HG02840 (cell line): Measurements from ENCODE around the gene PCMTD2.
A peak's percentile ranks its signal among the peaks of the same experiment; 100 is the strongest.

Experiments
- ATAC-seq: cut with Tn5 transposase; IDR thresholded peaks from one replicate; pipeline ENCODE4 v1.9.1; 2021; ENCODE audit warnings: mild to moderate bottlenecking, moderate library complexity, moderate number of reproducible peaks; ENCODE audit not compliant: unreplicated experiment, low FRiP score

PCMTD2 gene

DNA sequence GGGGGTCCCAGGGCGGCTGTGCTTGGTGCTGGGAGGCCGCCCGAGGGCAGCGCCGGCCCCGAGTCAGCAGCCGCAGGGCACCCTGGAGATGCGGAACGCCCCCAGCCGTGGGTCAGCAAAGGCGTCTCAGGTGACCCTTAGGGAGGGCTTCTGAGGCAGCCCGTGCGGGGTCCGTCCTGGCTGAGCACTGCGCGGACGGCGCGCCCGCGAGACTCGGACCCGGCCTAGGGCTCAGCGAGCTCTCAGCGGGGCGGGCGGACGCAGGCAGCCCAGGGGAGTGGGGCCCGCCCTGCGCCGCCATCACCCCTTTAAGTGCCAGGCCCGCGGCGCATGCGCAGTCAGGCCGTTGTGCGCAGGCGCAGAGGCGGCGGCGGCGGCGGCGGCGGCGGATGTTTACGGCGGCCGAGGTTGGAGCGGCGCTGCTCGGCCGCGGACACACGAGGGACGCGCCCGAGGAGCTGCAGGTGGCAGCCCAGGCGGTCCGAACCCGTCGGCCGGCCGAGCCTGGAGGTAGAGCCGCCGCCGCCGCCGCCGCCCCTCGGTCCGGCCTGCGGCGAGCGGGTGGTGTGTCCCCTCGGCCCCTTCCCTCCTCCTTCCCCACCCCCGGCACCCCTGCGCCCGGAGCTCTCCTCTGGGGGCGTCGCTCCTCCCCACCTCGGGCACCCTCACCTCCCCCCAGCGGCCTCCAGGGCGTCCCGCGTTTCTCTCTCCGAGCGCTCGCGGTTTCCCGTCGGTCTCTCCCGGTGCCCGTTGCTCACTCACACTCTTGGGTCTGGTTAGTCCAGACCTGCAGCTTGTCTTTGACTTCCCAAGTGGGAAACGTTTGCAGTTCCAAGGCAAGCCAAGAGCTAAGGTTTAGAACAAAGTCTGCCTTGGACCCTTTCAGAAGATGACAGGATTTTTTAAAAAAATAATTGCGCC, at the start of gene PCMTD2:
Gene PCMTD2 (plus strand): TSS at position 388 of the 921 bp plus-strand sequence. CDS start 4,218 bp downstream, outside the sequence.
- peak; percentile 77 for ATAC-seq

DNA sequence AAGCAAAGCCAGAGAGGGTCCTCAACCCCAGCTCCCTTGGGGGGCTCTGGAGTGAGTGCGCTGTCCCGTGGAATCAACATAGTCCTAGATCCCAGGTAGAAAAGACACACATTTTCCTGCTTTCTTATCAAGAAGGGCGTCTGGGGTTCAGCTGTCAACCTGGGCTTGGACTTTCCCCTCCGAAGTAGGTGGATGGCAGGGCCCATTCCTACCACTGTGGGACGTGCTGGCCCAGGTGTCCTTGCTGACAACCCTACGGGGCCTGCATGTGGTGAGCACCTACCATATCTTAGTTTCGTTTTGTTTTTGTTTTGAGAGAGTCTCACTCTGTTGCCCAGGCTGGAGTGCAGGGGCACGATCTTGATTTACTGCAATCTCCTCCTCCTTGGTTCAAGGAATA, 48.9 kb upstream of the PCMTD2 start:
- no peak for ATAC-seq

DNA sequence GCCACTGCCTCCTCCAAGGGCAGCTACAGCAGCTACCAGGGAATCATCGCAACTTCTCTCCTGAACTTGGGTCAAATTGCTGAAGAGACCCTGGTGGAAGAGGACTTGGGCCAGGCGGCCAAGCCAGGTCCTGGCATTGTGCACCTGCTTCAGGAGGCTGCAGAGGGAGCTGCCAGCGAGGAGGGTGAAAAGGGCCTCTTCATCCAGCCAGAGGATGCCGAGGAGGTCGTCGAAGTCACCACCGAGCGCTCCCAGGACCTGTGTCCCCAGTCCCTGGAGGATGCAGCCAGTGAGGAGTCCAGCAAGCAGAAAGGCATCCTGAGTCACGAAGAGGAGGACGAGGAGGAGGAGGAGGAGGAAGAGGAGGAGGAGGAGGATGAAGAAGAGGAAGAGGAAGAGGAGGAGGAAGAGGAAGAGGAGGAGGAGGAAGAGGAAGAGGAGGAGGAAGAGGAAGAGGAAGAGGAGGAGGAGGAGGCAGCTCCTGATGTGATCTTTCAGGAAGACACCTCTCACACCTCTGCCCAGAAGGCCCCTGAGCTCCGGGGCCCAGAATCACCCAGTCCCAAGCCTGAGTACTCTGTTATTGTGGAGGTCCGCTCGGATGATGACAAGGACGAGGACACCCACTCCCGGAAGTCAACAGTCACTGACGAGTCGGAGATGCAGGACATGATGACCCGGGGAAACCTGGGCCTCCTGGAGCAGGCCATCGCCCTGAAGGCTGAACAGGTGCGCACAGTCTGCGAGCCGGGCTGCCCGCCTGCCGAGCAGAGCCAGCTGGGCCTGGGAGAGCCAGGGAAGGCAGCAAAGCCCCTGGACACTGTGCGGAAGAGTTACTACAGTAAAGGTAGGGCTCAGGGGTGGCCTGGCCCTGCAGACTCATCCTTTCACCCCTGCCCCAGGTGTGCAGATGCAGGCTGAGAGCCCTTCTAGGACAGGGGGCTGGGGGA, 47.6 kb upstream of the PCMTD2 start:
- ATAC-seq: no peak

DNA sequence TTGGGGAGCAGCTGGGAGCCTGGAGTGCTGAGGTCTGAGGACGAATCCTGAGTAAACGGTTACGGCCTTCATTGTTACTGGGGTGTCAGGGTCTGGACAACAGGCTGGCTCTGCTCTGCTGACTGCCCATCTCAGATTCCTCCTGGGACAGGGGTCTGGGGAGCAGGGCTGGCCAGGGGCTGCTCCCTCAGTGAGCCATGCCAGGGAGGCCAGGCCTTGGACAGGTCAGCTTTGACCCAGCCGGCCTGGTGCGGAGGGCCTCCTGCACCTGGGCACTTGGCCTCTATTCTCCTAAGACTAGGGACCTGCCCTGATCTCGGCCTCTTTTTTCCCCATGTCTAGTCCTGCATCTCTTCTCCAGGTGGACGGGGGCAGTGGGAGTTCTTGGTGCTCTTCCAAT, 46.4 kb upstream of the PCMTD2 start:
- no peak for ATAC-seq

DNA sequence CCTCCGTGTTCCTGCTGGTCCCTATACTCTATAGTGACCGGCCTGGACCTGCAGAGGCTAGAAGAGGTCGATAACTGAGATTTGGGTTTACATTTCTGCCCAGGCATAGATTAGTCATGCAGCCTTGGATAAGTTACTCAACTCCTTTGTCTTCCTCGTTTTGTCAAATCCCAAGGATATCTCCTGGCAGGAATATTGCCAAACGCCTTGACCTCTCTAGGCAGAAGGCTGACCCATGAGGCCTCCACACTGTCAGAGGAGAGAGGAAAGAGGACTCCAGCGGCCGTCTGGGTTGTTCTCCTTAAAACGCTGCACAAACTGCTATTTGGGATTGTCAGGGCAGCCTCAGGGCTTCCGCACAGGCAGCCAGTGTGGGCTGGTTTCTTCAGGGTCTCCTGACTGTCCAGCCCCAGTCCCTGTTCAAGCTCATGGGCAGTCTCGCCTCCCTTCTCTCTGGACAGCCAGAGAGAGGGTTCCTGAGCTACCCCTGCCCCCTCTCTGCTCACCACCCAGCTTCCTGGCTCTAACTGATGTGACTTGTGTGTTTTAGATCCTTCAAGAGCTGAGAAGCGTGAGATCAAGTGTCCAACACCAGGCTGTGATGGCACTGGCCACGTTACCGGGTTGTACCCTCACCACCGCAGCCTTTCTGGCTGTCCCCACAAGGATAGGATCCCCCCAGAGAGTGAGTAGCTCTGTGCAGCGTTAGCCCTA, 44.7 kb upstream of the PCMTD2 start:
- ATAC-seq: no peak

DNA sequence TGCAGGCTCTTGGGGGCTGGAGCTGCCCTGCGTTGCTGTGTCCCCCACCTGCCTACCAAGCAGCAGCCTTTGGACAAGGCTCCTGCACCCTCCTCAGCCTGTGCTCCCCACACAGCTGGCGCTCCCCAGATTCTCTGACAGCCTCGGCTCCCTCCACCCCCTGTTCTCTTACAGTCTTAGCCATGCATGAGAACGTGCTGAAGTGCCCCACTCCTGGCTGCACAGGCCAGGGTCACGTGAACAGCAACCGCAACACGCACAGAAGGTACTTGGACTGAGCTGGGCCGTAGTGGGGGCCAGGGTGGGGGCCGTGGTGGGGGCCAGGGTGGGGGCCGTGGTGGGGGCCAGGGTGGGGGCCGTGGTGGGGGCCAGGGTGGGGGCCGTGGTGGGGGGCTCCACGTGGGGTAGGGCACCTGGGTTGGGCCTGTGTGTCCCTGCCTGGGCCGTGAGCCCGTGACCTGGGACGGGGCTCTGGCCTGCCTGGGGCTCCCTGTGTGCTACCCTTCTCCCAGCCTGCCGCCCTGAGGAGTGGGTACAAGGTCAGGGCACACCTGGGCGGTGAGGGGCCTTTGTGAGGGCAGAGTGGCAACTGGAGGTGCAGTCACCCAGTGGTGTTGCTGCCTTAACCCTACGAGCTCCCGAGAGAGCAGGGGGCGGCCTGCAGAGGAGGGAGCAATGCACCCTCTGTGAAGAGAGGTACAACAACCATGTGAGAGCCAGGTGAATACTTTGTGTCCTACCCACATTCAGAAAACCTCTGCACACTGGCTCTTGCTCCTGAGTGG, 43.5 kb upstream of the PCMTD2 start:
- ATAC-seq: no peak

DNA sequence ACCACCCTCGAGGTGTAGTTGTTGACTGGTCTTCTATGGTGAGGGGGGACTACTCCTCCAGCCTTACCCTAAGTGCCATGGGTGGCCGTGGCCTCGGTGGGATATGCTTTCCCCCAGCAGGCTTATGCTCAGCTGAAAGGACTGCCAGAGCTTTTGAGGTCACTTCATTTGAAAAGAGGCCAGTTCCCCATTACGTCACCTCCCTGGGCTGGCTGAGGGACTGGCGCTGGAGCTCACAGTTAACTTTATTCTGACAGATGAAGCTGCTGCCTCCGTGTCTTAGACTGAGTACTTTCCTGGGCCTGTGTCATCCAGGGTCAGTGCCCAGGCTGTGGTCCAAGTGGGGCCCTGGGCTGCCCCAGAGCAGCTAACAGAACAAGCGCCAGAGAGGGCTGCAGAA, 42.8 kb upstream of the PCMTD2 start:
- no peak for ATAC-seq

DNA sequence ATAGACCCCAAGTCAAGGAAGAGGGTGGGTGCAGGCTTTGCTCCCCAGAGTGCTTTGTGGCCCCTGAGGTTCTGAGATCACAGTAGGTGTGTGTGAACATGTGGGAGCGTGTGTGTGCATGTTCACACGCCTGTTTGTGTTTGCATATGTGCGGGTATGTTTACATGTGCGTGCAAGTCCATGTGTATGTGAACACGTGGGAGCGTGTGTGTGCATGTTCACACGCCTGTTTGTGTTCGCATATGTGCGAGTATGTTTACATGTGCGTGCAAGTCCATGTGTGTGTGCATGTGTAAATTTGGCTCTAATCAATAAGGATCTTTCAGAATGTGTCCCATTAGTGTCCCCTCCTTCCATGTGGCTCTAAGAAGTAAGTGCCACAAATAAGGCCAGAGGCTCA, 41.4 kb upstream of the PCMTD2 start:
- no peak for ATAC-seq

DNA sequence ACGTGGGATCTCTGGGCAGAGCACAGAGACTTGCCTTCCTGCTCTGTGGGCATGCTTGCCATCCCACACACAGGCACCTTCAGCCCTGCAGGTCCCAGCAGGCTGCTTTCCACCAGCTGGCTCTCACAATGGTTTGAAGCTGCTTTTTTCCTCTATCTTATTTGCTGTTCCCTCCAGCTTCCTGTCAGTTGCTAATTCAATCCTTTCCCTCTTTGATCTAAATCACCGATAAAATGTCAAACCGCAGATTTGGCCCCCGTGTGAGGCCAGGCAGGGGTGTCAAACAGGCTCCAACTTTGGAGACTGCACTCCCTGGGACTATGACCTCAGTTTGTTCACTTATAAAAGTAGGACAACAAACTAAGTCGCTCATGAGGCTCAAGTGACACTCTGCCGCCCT, 40.6 kb upstream of the PCMTD2 start:
- no peak for ATAC-seq

DNA sequence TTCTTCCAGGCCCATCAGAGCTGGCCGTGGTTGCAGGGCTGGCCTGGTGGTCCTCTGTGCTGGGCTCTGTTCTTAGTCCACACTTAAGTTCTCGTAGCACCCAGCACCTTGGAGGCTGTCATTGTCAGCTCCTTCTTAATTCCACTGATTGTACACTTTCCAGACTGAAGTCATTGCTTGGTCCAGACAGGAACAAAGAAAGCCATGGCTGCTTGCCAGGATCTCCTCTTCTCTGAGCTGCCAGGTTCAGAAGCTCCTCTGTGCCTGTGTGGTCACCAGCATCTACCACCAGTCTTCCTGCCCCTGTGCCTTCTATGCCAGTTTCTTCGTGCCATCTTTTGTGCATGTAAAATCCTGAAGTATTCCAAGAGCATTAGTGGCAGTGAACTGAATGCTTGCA, 39.5 kb upstream of the PCMTD2 start:
- ATAC-seq: no peak

DNA sequence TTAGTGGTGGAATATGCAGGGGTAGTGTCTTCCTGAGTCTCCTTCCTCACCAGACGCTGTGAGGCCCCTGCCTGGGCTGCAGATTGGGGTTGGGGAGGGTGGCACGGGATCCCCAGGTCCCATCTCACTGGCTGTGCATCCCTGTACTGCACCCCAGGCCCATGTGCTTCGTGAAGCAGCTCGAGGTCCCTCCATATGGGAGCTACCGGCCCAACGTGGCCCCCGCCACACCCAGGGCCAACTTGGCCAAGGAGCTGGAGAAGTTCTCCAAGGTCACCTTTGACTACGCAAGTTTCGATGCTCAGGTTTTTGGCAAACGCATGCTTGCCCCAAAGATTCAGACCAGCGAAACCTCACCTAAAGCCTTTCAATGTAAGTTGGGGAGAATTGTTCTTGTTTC, 38.6 kb upstream of the PCMTD2 start:
- no peak for ATAC-seq

DNA sequence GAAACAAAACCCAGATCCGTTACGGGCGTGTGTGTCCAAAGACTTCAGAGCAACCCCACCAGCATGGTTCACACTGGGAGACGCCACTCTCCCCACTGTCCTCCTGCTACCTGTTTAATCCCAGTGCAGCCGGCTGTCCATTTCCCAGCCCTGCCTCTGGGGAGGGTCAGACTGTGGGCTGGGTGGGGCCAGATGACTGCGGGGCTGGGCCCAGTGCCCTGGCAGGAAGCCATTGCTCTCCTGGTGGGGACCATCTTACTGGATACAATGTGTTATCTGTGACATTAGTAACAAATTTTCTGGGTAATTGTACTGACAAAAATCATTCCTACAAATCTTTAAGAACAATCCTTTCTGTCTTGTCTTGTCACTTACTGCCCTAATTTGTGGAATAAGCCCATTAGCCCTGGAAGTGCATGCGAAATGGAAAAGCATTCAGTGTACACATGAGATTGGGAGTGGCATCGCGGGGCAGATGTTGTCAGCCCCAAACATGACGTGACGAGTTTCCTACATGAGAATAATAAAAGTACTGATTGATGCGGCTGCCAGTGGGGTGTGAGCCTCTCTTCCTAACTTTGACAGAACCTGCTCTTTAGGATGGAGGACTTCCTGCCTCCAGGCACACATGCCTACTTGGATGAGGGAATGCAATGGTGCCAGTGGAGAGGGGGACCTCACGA, 37.9 kb upstream of the PCMTD2 start:
- ATAC-seq: no peak

DNA sequence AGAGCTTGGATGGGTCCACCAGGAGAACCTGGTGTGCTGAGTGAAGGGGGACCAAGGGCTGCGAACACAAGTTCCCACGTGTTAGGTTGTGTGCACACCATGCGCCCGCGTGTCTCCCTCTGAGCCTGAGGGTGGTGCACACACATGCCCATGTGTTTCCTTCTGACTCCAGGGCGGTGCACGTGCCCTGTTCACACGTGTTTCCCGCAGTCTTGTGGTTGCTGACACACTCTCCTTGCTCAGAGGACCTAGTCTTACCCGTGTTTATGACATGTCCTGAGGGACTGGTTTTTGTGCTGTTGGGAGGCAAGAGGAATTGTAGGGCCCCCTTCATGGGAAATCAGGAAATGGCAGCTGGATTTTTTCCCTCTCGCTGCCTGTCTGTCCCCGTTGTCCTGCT, 36.3 kb upstream of the PCMTD2 start:
- ATAC-seq: no peak

DNA sequence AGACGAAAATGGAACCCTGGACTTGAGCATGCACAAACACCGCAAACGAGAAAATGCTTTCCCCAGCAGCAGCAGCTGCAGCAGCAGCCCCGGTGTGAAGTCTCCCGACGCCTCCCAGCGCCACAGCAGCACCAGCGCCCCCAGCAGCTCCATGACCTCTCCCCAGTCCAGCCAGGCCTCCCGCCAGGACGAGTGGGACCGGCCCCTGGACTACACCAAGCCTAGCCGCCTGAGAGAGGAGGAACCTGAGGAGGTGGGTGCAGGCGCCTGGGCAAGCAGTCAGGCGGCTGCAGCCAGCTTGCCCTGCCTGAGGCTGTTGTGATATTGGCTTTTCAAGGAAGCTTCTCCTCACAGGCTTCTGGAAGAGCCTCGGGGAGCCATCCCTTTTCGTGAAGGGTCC, 35.8 kb upstream of the PCMTD2 start:
- ATAC-seq: no peak

DNA sequence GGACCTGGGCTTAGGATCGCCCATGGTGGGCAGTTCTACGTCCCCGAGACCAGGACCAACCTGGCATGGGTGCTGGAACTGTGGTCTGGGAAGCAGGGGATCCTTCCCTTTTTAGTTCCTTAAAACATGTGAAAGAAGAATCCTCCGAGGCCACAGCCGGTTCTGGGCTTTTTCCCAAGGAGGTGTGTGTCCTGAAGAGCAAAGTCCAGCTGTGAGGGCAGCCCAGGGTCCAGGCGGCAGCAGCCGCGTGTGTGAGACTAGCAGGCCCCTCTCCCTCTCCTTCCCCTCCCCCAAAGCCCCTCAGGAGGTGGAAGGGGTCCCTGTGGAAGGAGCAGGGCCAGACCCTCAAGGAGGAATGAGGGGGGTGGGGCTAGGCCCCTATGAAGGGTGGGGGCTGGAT, 35.1 kb upstream of the PCMTD2 start:
- ATAC-seq: no peak

DNA sequence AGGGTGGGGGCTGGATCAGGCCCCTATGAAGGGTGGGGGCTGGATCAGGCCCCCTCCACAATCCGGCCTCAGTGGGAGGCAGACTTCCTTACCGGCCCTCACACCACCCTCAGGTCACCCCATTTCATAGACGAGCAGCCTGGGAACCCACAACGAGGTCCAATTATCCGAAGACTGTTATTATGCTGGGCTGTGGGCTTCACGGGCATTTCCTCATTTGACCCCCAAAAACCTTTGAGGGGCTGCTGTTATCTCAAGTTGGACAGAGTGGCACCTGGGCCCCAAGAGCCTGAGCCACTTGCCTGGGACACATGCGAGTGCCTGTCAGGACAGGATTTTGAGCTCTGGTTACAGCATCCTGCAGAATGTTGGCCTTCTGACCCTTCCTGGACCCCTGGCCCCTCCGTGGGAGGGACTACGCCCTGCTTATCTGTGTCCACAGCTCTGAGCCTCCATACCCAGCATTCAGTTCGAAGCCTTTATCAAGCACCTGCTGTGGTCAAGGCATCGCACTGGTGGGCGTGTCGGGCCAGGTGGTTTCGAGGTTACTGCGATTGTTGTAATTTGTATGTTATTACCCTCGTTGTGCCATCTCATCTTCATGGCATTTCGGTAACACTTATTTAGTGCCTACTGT, 34.5 kb upstream of the PCMTD2 start:
- ATAC-seq: no peak

DNA sequence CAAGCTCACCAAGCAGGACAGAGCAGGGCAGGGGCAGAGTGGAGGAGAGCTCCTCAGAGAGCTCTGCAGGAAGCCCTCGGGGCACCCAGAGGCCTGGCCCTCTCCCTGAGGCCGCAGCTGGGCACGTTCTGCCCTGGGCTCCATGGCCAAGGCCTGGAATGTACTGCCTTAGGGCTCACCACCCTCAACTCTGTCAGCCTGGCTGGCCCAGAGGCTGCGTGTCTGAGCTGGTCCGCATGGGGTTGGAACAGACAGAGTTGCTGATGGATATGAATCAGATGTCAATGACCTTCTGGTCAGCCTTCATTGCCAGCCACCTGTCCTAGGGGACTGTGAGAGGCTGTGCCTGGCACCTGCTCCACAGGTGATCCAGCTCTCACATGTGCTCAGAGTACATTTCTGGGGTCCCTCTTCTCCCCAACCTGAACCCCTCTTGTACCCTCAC, 33.2 kb upstream of the PCMTD2 start:
- no peak for ATAC-seq

DNA sequence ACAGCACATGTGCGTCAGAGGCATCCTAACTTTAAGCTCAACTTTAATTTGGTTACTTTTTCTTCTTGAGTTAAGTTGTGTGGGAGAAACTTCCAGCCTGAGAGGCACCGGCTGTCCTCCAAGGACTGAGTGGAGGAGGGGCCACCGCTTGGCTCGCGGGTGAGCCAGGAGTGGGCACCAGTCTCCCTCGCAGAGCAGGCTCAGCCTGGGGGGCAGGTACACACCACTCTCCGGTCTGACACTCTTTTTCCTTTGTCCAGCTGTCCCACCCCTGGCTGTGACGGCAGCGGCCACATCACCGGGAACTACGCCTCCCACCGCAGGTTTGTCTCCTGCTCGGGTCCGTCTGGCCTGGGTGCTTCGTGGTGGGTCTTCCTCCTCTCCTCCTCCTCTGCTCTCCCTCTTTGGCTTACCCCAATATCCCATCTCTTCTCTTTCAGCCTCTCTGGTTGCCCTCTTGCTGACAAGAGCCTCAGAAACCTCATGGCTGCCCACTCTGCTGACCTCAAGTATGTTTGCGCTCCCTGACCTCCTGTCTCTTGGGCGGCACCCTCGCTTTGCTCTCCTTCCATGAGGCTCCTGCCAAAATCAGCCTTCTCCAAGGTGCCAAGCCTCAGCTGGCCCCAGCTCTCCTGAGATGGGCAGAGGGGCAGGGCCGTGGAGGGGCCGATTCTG, 32.6 kb upstream of the PCMTD2 start:
- no peak for ATAC-seq
